Activated naive CD4-positive, alpha-beta T cell treated with anti-CD3 and anti-CD28 coated beads, Interleukin-2, amount 50 U/mL, for 72 hours (primary cell): ENCODE data around the gene GRXCR2. TPM values are rescaled to one million over a fixed set of nuclear protein-coding genes. Genes with fewer than 3 reads are reported as not detected.
"Not testable (repeated sequence)": the region's sequence is repeated elsewhere in the genome, so short reads cannot be mapped to it uniquely, and the experiment has no call there.

Experiments
- ATAC-seq, 2 donors: fragments of 150-1000 bp; cut with Tn5 transposase; 2 replicates each; pipeline ENCODE4 v1.10.0; 2021; ENCODE audit warnings: mild to moderate bottlenecking in 2 of 2, moderate library complexity in 2 of 2
- DNase-seq, 2 donors: peaks; one replicate each; pipeline ENCODE4 v3.0.0; 2021 to 2022; ENCODE audit warnings: low spot score in 2 of 2
- H3K27ac Mint-ChIP-seq, 2 donors: one replicate each; pipeline ENCODE4 v1.8.0; 2022; ENCODE audit warnings: mild to moderate bottlenecking in 2 of 2, mixed read lengths in 2 of 2
- H3K36me3 Mint-ChIP-seq, 2 donors: one replicate each; pipeline ENCODE4 v1.8.0; 2022; ENCODE audit warnings: mixed read lengths in 2 of 2
- H3K9me3 Mint-ChIP-seq, 2 donors: one replicate each; pipeline ENCODE4 v1.8.0; 2022; ENCODE audit warnings: mixed read lengths in 2 of 2
- total RNA-seq, 2 donors: library from RNA; stranded (reverse); gene quantifications; one replicate each; pipeline ENCODE4 v1.2.3, GENCODE V29; 2022

The GRXCR2 gene
- total RNA-seq, 2 donors from 2014 or later: not detected

DNA sequence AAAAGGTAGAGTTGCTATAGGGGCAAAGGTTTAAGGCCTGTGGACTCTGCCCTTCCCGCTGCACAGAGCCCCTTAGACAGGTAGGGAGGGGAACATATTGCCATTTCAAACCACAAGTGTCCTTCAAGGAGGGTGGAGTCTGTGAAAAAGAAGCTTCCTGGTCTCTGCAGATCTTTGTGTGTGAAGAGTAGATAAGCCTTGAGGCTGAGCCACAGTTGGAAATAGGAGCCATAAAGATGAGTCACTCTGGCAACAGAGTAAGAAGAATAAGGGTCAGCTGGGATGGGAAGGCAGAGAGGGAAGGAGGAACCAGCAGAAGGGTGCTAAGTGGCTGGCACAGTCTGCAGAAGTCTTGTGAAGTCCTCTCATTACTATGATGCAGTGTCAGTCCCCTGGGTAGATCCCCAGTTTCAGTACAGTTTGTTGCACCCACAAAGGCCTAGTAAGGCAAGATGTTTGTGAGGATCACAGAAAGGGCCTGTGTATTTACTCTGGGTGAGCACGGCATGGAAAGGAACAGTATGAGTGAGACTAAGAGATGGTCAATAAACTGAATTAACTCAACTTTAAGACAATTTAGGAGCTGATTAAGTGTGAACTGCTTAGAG lies 18.1 kb downstream of the GRXCR2 start:
- no peak for ATAC-seq
- no peak for DNase-seq
- Mint-ChIP-seq H3K36me3 (no peaks in the 10 kb centered on the region), H3K27ac (no peak overlapping the region), H3K9me3 (no peaks in the 10 kb centered on the region)

GRCh38 chr5:145853781-145854376 lies 18.9 kb downstream of the GRXCR2 start:
- no peak for DNase-seq
- no peaks in the 10 kb centered on the region for H3K36me3 Mint-ChIP-seq
- ATAC-seq: no peak

DNA sequence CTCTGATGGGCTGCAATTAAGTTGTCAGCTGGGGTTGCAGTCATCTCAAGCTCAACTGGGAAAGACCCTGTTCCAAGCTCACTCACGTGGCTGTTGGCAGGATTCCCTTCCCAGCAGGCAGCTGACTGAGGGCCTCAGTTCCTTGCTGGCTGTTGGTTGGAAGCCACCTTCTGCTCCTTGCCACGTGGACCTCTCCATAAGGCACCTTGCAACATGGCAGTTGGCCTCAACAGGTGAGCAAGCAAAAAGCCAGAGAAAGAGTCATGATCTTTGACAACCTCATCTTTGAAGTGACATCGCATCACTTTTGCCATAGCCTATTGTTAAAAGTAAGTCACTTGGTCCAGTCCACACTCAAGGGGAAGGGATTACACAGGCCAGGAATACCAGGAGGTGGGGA lies 19.8 kb downstream of the GRXCR2 start:
- DNase-seq: no peak
- ATAC-seq: no peak
- H3K36me3 Mint-ChIP-seq: no peaks in the 10 kb centered on the region
- peaks cover 0 to 5% of the 10 kb centered on the region in 2 donors for H3K9me3 Mint-ChIP-seq
- H3K27ac Mint-ChIP-seq: no peak overlapping the region

More at GRCh38 chr5:145853781-145854376, 18.9 kb downstream of the GRXCR2 start:
- Mint-ChIP-seq H3K9me3 (peaks cover 0 to 5% of the 10 kb centered on the region in 2 donors), H3K27ac (no peak overlapping the region)

GRCh38 chr5:145848854-145849253 lies 24.0 kb downstream of the GRXCR2 start:
- ATAC-seq: peak in 1 of 2 donors; percentile 28
- Mint-ChIP-seq H3K9me3 (peaks cover 0 to 5% of the 10 kb centered on the region in 2 donors), H3K36me3 (no peaks in the 10 kb centered on the region), H3K27ac (no peak overlapping the region)
- DNase-seq: no peak

- DNase-seq (no peak), ATAC-seq (no peak)
- no peak overlapping the region for H3K27ac Mint-ChIP-seq
- no peaks in the 10 kb centered on the region for H3K36me3 Mint-ChIP-seq
- H3K9me3 Mint-ChIP-seq: peaks cover 0 to 5% of the 10 kb centered on the region in 2 donors
Measured at GRCh38 chr5:145847499-145848497, 25.0 kb downstream of the GRXCR2 start.

DNA sequence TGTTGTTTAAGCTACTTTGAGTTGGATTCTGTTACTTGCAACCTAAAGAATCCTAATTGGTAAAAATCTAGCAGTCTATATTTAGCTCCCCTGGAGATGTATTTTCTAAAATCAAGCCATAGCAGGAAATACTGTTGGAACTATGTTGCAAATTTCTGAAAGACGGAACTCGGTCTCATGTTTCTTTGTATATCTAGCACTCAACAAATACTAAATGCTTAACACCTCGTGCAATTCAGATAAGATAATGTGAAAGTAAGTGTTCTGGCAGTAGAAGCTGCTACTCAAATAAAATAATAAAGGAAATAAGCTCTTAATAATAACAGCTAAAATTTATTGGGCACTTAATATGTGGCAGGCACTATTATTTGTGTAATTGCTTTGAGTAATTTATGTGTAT lies 26.7 kb downstream of the GRXCR2 start:
- DNase-seq (no peak), ATAC-seq (no peak)
- H3K9me3 Mint-ChIP-seq: peaks cover 0 to 5% of the 10 kb centered on the region in 2 donors
- H3K36me3 Mint-ChIP-seq: no peaks in the 10 kb centered on the region
- no peak overlapping the region for H3K27ac Mint-ChIP-seq

- ATAC-seq (no peak), DNase-seq (no peak)
- H3K27ac Mint-ChIP-seq: no peak overlapping the region
- H3K36me3 Mint-ChIP-seq: peaks cover 0 to 5% of the 10 kb centered on the region in 2 donors
- H3K9me3 Mint-ChIP-seq: no peaks in the 10 kb centered on the region
Measured at GRCh38 chr5:145841299-145841698, 31.5 kb downstream of the GRXCR2 start.

GRCh38 chr5:145840458-145841132 lies 32.2 kb downstream of the GRXCR2 start:
- DNase-seq (no peak), ATAC-seq (no peak)
- Mint-ChIP-seq H3K36me3 (peaks cover 0 to 5% of the 10 kb centered on the region in 2 donors), H3K9me3 (no peaks in the 10 kb centered on the region), H3K27ac (no peak overlapping the region)

- H3K36me3 Mint-ChIP-seq: peaks cover 0 to 5% of the 10 kb centered on the region in 2 donors
- H3K9me3 Mint-ChIP-seq: no peaks in the 10 kb centered on the region
- DNase-seq (no peak), ATAC-seq (no peak)
- no peak overlapping the region for H3K27ac Mint-ChIP-seq
Measured at GRCh38 chr5:145838276-145838675, 34.5 kb downstream of the GRXCR2 start.

DNA sequence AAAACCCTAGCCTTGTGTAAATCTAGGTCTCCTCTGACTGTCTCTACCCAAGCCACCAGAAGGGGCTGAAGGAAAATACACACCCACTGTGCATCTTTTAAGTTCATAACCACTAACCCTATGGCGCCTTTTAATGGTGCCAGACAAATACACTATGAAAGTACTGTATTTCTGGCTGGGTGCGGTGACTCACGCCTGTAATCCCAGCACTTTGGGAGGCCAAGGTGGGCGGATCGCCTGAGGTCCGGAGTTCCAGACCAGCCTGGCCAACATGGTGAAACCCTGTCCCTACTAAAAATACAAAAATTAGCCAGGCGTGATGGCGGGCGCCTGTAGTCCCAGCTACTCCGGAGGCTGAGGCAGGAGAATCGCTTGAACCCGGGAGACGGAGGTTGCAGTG lies 36.6 kb downstream of the GRXCR2 start:
- ATAC-seq, H3K36me3 Mint-ChIP-seq, H3K27ac Mint-ChIP-seq, H3K9me3 Mint-ChIP-seq, DNase-seq: not testable (repeated sequence)

GRCh38 chr5:145835848-145836239 lies 37.0 kb downstream of the GRXCR2 start:
- DNase-seq (no peak), ATAC-seq (peak in 1 of 2 donors; percentile 13)
- no peak overlapping the region for H3K27ac Mint-ChIP-seq
- H3K9me3 Mint-ChIP-seq: no peaks in the 10 kb centered on the region
- H3K36me3 Mint-ChIP-seq: peaks cover 0 to 5% of the 10 kb centered on the region in 2 donors

DNA sequence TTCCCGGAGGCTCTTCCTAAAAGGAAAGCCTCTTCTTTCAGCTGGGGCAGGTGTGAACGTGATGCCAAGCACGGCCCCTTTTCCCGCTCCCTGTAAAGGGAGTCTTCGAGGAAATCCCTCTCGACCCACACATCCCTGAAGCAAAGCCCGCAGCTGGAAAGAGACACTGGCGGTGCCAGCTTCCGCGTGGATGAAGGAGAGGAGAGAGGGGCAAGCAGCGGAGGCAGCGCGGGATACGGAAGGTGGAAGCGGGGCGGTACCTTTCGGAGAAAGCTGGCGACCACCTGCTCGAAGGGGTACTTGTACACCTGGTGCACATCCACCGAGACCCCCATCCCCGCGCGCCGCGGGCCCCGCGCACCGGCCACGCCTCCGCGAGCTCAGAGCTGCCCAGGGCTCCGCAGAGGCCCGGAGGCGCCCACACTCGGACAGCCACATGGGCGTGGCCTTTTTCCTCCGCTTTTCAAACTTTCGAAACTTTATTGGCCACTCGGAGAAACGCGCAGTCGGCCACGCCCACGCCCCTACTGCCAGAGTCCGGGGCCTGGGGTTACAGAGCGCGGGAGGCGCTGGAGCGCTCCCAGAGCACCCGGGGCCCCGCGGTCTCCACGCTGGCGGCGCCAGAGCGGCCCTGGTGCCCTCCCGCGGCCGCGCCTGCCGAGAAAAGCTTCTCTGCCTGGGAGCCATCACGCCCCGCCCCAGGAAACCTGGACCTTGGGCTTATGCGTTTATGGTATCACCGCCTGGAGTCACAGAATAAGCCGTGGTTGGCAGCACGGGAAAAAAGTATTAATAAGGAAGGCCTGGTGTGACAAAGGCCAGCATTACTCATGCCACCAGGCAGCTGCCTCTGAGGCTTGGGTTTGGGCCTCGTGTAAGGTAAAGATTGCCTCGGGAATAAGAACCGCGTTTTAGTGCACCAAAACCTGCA lies 37.6 kb downstream of the GRXCR2 start, which contains the start of gene PRELID2:
PRELID2 (minus strand) TSS at position 426 of the 931 bp plus-strand sequence; CDS start at position 335, 91 bp downstream.
- peaks cover 0 to 5% of the 10 kb centered on the region in 2 donors for H3K36me3 Mint-ChIP-seq
- no peaks in the 10 kb centered on the region for H3K9me3 Mint-ChIP-seq
- DNase-seq (peak; percentile 57 to 66), ATAC-seq (peak; percentile 79 to 90)
- H3K27ac Mint-ChIP-seq: no peak within 1 kb of the TSS

GRCh38 chr5:145834554-145834916 lies 38.3 kb downstream of the GRXCR2 start:
- peaks cover 0 to 5% of the 10 kb centered on the region in 2 donors for H3K36me3 Mint-ChIP-seq
- DNase-seq: no peak
- H3K9me3 Mint-ChIP-seq: no peaks in the 10 kb centered on the region
- no peak overlapping the region for H3K27ac Mint-ChIP-seq
- no peak for ATAC-seq

- ATAC-seq: no peak
- Mint-ChIP-seq H3K9me3 (no peaks in the 10 kb centered on the region), H3K27ac (no peak overlapping the region), H3K36me3 (peaks cover 0 to 5% of the 10 kb centered on the region in 2 donors)
- DNase-seq: no peak
Measured at GRCh38 chr5:145833631-145834200, 39.1 kb downstream of the GRXCR2 start.

- no peak for ATAC-seq
- no peaks in the 10 kb centered on the region for H3K36me3 Mint-ChIP-seq
- no peak overlapping the region for H3K27ac Mint-ChIP-seq
- no peaks in the 10 kb centered on the region for H3K9me3 Mint-ChIP-seq
- DNase-seq: no peak
Measured at GRCh38 chr5:145830594-145830993, 42.2 kb downstream of the GRXCR2 start.
